Measurements from ENCODE around the gene CBLN3.

DNA sequence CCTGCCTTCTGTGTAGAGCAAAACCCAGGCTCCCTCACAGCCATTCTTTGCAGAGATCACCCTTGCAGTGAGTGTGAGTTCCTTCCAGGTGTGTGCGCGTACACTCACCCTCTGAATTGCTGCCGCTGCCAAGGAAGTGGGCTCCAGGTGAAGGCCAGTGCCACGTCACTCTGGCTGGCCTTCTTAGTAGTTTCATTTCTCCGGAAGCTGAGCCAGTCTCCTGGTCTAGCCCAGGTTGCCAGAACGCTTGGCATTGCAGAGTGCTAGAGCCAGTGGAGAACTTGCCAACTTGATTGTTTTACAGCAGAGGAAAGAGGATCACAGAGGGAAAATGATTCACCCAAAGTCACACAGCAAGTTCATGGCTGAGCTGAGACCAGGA is 11.0 kb downstream of the CBLN3 start:
- TF ChIP-seq ZNF274 (IDR thresholded peaks at IDR 0.05; ENCODE audit: low read depth, low read length) (no peak), SUZ12 (IDR thresholded peaks at IDR 0.05; ENCODE audit: extremely low read depth, insufficient read depth, insufficient read length) (no peak)
